Right lobe of liver (tissue), 6 donors: Measurements from ENCODE around the gene UQCRH. TPM values are rescaled to one million over a fixed set of nuclear protein-coding genes. Genes with fewer than 3 reads are reported as not detected.
"Not testable (repeated sequence)": the region's sequence is repeated elsewhere in the genome, so short reads cannot be mapped to it uniquely, and the experiment has no call there.

Experiments used
- ATAC-seq, 4 donors: fragments of 200-7000 bp; cut with Tn5 transposase; one replicate each; pipeline ENCODE4 v1.9.1; 2020; ENCODE audit warnings: mild to moderate bottlenecking in 4 of 4, moderate library complexity in 4 of 4
- DNase-seq, 3 donors: peaks; one replicate each; pipeline ENCODE4 v3.0.0-alpha.2; 2020
- H3K27ac ChIP-seq, 3 donors: fragments of 200-600 bp; one replicate each; pipeline ENCODE4 v1.8.0; 2022
- H3K27me3 ChIP-seq, 2 donors: fragments of 200-600 bp; one replicate each; pipeline ENCODE4 v1.8.0; 2022
- H3K36me3 ChIP-seq, 4 donors: fragments of 200-600 bp; sonication (generic) in 1 of 4; one replicate each; pipeline versions ENCODE4 v1.5.1 to v1.8.0; 2017 to 2022; ENCODE audit warnings: control low read depth in 1 of 4
- H3K4me1 ChIP-seq, 4 donors: fragments of 200-600 bp; sonication (generic) in 1 of 4; one replicate each; pipeline versions ENCODE4 v1.5.1 to v1.8.0; 2017 to 2022; ENCODE audit warnings: control low read depth in 1 of 4
- H3K4me3 ChIP-seq, 3 donors: fragments of 200-600 bp; one replicate each; pipeline ENCODE4 v1.8.0; 2022
- H3K9me3 ChIP-seq, 4 donors: fragments of 200-600 bp; sonication (generic) in 1 of 4; one replicate each; pipeline versions ENCODE4 v1.5.1 to v1.8.0; 2017 to 2022; ENCODE audit warnings: control low read depth in 1 of 4
- POLR2A ChIP-seq: fragments of 450-650 bp; IDR thresholded peaks from one replicate; pipeline ENCODE4 v1.6.1; 2017; ENCODE audit warnings: antibody characterized with exemption, mild to moderate bottlenecking
- WGBS: methylation state at CpG from one replicate; pipeline ENCODE4 v1.1.6; 2018; ENCODE audit warnings: low coverage, low lambda C conversion rate; ENCODE audit not compliant: insufficient coverage; ENCODE audit errors: missing lambda C conversion rate; 5-methylcytosine and 5-hydroxymethylcytosine counted together
- intact Hi-C, 2 donors: fragments of 100-400 bp; cut with DNase I; formaldehyde crosslinking; loops; one replicate each; pipeline versions ENCODE4 v1.11.2 to v1.14.1; 2022
- total RNA-seq, 6 experiments: library from RNA; depleted of rRNA in 2 of 6; stranded (reverse); fragments of >200 nt in 2 of 6; fragmentation: NEBNext Ultra II Directional in 3 of 6; extraction: Animal tissue kit (Norgen Biotek cat#: 25700) in 3 of 6; gene quantifications; one replicate each; pipeline versions ENCODE4 v1.1.0 to v1.2.4, GENCODE V29; 2016 to 2023
- TF ChIP-seq, protein P1 (sequence below), 4 donors: fragments of 200-600 bp in 3 of 4; fragments of 450-650 bp in 1 of 4; IDR thresholded peaks; one replicate each; pipeline versions ENCODE4 v1.5.1 to v1.8.0; 2016 to 2022; ENCODE audit warnings: antibody characterized with exemption in 4 of 4, mild to moderate bottlenecking in 2 of 4
- donor health status: DM: no; HTN: yes; CAD: no.
- donor health status: DM: no; HTN: no; CAD: no.
- donor health status: DM: no; HTN: no; CAD: no.
- donor health status: DM: no; HTN: yes; CAD: no.
- donor health status: DM: no; HTN: yes; CAD: no.

The UQCRH gene
- total RNA-seq, 6 experiments from 2014 or later: 71.6 to 244 (median 90.4) TPM

DNA sequence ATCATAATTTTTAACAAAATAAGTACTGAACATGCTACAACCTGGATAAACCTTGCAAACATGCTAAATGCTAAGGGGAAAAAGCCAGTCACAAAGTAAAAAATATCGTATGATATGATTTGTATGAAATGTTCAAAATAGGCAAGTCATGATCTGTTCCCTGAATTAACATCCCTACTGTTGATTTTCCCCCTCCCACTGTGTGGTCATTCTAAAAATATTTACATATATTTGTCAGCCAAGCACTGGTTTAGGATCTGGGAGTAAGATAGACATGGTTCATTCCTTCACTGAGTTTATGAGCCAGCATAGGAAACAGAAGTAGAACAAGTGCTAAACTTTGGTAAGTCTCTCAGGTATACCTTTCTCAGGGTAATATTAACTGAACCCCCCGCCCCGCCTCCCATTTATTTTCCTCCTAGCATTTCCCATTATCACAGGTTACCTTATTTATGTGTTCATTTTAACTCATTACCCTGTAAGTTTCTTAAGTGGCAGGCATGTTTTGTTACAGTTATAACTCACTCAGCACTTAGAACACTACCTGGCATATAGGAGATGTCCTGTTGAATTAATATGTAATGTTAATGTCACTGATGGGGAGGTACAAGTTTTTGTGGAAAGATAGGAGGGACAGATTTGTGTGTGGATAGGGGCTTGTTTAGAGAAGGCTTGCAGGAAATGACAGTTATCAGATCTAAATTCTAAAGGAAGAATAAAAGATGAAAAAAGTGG, 12.3 kb downstream of the UQCRH start:
- no peaks in the 10 kb centered on the region for H3K4me1 ChIP-seq
- DNase-seq (no peak), ATAC-seq (no peak)
- TF ChIP-seq, protein P1, sequence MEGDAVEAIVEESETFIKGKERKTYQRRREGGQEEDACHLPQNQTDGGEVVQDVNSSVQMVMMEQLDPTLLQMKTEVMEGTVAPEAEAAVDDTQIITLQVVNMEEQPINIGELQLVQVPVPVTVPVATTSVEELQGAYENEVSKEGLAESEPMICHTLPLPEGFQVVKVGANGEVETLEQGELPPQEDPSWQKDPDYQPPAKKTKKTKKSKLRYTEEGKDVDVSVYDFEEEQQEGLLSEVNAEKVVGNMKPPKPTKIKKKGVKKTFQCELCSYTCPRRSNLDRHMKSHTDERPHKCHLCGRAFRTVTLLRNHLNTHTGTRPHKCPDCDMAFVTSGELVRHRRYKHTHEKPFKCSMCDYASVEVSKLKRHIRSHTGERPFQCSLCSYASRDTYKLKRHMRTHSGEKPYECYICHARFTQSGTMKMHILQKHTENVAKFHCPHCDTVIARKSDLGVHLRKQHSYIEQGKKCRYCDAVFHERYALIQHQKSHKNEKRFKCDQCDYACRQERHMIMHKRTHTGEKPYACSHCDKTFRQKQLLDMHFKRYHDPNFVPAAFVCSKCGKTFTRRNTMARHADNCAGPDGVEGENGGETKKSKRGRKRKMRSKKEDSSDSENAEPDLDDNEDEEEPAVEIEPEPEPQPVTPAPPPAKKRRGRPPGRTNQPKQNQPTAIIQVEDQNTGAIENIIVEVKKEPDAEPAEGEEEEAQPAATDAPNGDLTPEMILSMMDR (IDR thresholded peaks at IDR 0.05): no peak
- TF ChIP-seq POLR2A: no peak
- no peak overlapping the region for H3K27ac ChIP-seq
- 82% methylated on average over 1 of the region's 3 CpGs for WGBS
- H3K4me3 ChIP-seq: no peak overlapping the region
- intact Hi-C loops: no loop called here
- H3K9me3 ChIP-seq: no peaks in the 10 kb centered on the region
- peaks cover 0 to 63% (median 32%) of the 10 kb centered on the region in 4 donors for H3K36me3 ChIP-seq
- no peaks in the 10 kb centered on the region for H3K27me3 ChIP-seq

DNA sequence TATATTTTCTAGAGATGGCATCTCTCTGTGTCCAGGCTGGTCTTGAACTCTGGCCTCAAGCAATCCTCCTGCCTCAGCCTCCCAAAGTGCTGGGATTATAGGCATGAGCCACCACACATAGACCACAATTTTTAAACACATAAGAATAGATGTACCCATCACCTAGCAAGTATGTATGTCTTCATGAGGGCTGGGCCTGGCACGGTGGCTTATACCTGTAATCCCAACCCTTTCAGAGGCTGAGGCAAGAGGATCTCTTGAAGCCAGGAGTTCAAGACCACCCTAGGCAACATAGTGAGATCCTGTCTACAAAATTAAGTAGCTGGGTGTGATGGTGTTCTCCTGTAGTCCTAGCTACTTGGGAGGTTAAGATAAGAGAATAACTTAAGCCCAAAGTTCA, 13.8 kb downstream of the UQCRH start:
- Histone ChIP-seq H3K4me1 (no peaks in the 10 kb centered on the region), H3K9me3 (no peaks in the 10 kb centered on the region), H3K4me3 (no peak overlapping the region), H3K36me3 (peaks cover 0 to 49% (median 22%) of the 10 kb centered on the region in 4 donors), H3K27me3 (no peaks in the 10 kb centered on the region), H3K27ac (no peak overlapping the region)
- TF ChIP-seq POLR2A: no peak
- TF ChIP-seq, protein P1 (IDR thresholded peaks at IDR 0.05): no peak
- ATAC-seq (no peak), DNase-seq (no peak)
- 100% methylated on average over 1 of the region's 1 CpG for WGBS
- intact Hi-C loops: no loop called here

DNA sequence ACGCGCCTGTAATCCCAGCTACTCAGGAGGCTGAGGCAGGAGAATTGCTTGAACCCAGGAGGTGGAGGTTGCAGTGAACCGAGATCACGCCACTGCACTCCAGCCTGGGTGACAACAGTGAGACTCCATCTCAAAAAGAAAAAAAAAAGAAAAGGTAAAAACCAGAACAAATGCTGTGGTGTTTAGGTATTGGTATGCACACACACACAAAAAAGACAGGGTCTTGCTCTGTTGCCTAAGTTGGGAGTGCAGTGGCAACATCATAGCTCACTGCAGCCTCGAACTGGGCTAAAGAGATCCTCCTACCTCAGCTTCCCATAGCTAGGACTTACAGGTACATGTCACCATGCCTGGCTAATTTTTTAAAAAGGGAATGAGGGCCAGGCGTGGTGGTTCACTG, 15.8 kb downstream of the UQCRH start:
- peaks cover 0 to 29% (median 10%) of the 10 kb centered on the region in 4 donors for H3K36me3 ChIP-seq
- H3K27ac ChIP-seq: not testable (repeated sequence)

DNA sequence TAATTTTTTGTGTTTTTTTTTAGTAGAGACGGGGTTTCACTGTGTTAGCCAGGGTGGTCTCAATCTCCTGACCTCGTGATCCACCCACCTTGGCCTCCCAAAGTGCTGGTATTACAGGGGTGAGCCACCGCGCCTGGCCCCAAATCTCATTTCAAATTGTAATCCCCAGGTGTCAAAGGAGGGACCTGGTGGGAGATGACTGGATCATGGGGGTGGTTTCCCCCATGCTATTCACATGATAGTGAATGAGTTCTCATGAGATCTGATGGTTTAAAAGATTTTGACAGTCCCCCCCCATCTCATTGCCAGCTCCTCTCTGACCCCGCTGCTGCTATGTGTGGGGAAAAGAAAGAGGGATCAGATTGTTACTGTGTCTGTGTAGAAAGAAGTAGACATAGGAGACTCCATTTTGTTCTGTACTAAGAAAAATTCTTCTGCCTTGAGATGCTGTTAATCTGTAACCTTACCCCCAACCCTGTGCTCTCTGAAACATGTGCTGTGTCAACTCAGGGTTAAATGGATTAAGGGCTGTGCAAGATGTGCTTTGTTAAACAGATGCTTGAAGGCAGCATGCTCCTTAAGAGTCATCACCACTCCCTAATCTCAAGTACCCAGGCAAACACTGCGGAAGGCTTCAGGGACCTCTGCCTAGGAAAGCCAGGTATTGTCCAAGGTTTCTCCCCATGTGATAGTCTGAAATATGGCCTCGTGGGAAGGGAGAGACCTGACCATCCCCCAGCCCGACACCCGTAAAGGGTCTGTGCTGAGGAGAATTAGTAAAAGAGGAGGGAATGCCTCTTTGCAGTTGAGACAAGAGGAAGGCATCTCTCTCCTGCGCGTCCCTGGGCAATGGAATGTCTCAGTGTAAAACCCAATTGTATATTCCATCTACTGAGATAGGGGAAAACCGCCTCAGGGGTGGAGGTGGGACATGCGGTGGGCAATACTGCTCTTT, 16.7 kb downstream of the UQCRH start:
- H3K36me3 ChIP-seq: peaks cover 0 to 25% (median 9%) of the 10 kb centered on the region in 4 donors
- H3K4me1 ChIP-seq, H3K4me3 ChIP-seq, ATAC-seq, intact Hi-C loops, H3K27ac ChIP-seq, H3K9me3 ChIP-seq, H3K27me3 ChIP-seq, DNase-seq: not testable (repeated sequence)
- WGBS: 96% methylated on average over 4 of the region's 13 CpGs

More for the DNA sequence above, 15.8 kb downstream of the UQCRH start:
- H3K4me1 ChIP-seq, H3K4me3 ChIP-seq, H3K27me3 ChIP-seq, DNase-seq, H3K9me3 ChIP-seq, intact Hi-C loops, ATAC-seq: not testable (repeated sequence)
- 100% methylated on average over 6 of the region's 6 CpGs for WGBS

DNA sequence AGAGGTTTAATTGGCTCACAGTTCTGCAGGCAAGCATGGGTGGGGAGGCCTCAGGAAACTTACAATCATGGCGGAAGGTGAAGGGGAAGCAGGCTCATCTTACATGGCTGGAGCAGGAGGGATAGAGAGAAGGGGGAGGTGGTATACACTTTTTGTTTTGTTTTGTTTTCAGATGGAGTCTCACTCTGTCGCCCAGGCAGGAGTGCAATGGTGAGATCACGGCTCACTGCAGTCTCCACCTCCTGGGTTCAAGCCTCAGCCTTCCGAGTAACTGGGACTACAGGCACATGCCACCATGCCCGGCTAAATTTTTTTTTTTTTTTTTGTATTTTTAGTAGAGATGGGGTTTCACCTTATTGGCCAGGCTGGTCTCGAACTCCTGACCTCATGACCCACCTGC, 18.7 kb downstream of the UQCRH start:
- H3K9me3 ChIP-seq, intact Hi-C loops, H3K27ac ChIP-seq, H3K4me3 ChIP-seq, ATAC-seq, H3K4me1 ChIP-seq, H3K36me3 ChIP-seq, DNase-seq, H3K27me3 ChIP-seq: not testable (repeated sequence)
- 81% methylated on average over 6 of the region's 6 CpGs for WGBS

DNA sequence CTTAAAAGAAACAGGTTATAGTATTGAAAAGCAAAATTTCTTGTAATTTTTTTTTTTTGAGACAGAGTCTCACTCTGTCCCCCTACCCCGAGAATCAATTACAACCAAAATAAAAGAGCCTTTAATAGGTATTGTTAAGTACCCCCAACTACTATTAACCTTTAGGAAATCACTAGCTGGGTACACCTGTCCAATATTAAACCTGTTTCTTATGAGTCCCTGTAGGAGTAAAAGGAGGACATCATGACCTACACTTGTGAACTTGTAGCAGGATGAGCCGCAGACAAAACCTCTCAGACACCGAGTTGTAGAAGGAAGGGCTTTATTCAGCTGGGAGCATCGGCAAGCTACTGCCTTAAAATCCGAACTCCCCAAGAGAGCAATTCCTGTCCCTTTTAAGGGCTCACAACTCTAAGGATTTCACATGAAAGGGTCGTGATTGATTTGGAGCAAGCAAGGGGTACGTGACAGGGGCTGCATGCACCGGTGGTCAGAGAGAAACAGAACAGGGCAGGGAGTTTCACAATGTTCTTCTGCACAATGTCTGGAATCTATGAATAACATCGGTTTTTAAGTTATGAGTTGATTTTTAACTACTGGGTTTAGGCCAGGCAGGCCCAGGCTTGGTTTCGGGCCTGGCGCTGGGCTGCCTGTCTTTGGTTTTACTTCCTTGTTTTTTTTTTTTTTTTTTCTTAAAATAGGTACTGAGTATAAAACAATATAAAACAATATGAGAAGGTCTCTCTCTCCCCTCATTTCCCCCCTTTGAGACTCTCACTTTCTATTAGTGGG, 22.0 kb downstream of the UQCRH start:
- not testable (repeated sequence) for ATAC-seq, H3K9me3 ChIP-seq, H3K27ac ChIP-seq

DNA sequence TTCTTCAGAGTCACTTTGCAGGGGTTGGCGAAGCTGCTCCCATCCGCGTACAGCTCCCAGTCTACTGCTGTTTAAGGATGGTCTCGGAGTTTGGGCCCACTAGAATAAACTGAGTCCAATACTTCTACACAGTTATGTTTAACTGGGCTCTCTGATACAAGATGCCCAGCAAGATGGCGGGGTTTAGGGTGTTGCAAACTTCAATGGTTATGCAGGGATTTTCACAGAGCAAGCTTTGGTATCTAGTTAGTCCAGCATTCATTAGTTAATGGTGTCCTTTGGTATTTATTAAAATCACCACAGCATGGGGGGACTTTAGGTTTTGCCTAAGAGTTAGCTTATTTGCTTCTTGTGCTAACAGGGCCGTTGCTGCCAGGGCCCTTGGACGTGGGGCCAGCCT, 24.7 kb downstream of the UQCRH start:
- DNase-seq, intact Hi-C loops, H3K27ac ChIP-seq, H3K36me3 ChIP-seq, H3K4me3 ChIP-seq, ATAC-seq, H3K9me3 ChIP-seq, H3K27me3 ChIP-seq, H3K4me1 ChIP-seq: not testable (repeated sequence)
- WGBS: no CpG with 5 or more reads among the region's 7 CpGs

More for the DNA sequence above, 22.0 kb downstream of the UQCRH start:
- H3K4me3 ChIP-seq, H3K4me1 ChIP-seq, H3K36me3 ChIP-seq, intact Hi-C loops, H3K27me3 ChIP-seq, DNase-seq: not testable (repeated sequence)
- WGBS: 85% methylated on average over 10 of the region's 11 CpGs

DNA sequence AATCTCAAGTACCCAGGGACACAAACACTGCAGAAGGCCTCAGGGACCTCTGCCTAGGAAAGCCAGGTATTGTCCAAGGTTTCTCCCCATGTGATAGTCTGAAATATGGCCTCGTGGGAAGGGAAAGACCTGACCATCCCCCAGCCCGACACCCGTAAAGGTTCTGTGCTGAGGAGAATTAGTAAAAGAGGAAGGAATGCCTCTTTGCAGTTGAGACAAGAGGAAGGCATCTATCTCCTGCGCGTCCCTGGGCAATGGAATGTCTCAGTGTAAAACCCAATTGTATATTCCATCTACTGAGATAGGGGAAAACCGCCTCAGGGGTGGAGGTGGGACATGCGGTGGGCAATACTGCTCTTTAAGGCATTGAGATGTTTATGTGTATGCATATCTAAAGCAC, 26.3 kb downstream of the UQCRH start:
- H3K27ac ChIP-seq, H3K4me3 ChIP-seq: not testable (repeated sequence)
- 65% methylated on average over 5 of the region's 7 CpGs for WGBS

More for the DNA sequence above, 26.3 kb downstream of the UQCRH start:
- ATAC-seq, intact Hi-C loops, H3K27me3 ChIP-seq, H3K36me3 ChIP-seq, H3K9me3 ChIP-seq, H3K4me1 ChIP-seq, DNase-seq: not testable (repeated sequence)
